Gastroesophageal sphincter (tissue), 3 donors: Measurements from ENCODE around the gene GRAMD4.

Experiments
- EP300 ChIP-seq: sonication (generic); formaldehyde crosslinking; IDR thresholded peaks from one replicate; pipeline ENCODE4 v1.6.1; 2017; ENCODE audit warnings: antibody characterized with exemption, mild to moderate bottlenecking
- POLR2A ChIP-seq, 2 donors: fragments of 450-650 bp; IDR thresholded peaks; one replicate each; pipeline ENCODE4 v1.6.1; 2017; ENCODE audit warnings: antibody characterized with exemption in 2 of 2, mild to moderate bottlenecking in 2 of 2, moderate library complexity in 1 of 2
- POLR2AphosphoS5 ChIP-seq: sonication (generic); formaldehyde crosslinking; IDR thresholded peaks from one replicate; pipeline ENCODE4 v1.6.1; 2017; ENCODE audit warnings: antibody characterized with exemption
- TF ChIP-seq, protein P1 (sequence below), 4 experiments: fragments of 200-600 bp in 2 of 4; fragments of 450-650 bp in 2 of 4; sonication (generic) in 1 of 4; IDR thresholded peaks; one replicate each; pipeline ENCODE4 v1.5.1; 2017 to 2019; ENCODE audit warnings: antibody characterized with exemption in 4 of 4, mild to moderate bottlenecking in 2 of 4, moderate library complexity in 2 of 4

DNA sequence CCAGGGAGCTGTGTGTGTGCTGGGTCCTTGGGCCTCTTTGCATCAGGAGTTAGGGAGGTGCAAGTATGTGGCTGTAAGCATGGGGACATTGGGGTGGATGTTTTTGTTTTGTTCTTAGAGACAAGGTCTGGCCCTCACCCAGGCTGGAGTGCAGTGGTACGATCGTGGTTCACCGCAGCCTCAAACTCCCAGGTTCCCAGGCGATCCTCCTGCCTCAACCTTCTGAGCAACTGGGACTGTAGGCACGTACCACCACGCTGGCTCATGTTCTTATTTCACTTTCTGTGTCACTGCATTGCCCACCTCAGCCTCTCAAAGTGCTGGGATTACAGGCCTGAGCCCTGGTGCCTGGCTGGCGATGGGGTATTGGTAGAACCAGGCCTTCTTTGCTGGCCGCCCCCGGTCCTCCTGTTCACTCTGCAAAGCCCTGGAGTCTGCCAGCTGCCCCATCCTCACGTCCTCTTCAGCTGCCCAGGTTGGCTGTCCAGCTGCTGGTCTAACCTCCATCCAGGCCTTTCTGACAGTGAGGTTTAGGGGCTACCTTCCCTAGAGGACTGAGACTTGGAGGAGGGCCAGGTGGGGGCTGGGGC lies 851 bp upstream of the GRAMD4 start:
- TF ChIP-seq EP300 (no peak), POLR2A (IDR thresholded peaks at IDR 0.05) (no peak), POLR2AphosphoS5 (no peak)
- TF ChIP-seq, protein P1, sequence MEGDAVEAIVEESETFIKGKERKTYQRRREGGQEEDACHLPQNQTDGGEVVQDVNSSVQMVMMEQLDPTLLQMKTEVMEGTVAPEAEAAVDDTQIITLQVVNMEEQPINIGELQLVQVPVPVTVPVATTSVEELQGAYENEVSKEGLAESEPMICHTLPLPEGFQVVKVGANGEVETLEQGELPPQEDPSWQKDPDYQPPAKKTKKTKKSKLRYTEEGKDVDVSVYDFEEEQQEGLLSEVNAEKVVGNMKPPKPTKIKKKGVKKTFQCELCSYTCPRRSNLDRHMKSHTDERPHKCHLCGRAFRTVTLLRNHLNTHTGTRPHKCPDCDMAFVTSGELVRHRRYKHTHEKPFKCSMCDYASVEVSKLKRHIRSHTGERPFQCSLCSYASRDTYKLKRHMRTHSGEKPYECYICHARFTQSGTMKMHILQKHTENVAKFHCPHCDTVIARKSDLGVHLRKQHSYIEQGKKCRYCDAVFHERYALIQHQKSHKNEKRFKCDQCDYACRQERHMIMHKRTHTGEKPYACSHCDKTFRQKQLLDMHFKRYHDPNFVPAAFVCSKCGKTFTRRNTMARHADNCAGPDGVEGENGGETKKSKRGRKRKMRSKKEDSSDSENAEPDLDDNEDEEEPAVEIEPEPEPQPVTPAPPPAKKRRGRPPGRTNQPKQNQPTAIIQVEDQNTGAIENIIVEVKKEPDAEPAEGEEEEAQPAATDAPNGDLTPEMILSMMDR (IDR thresholded peaks at IDR 0.05) = no peak
